ENCODE results near the gene SNTG2.

DNA sequence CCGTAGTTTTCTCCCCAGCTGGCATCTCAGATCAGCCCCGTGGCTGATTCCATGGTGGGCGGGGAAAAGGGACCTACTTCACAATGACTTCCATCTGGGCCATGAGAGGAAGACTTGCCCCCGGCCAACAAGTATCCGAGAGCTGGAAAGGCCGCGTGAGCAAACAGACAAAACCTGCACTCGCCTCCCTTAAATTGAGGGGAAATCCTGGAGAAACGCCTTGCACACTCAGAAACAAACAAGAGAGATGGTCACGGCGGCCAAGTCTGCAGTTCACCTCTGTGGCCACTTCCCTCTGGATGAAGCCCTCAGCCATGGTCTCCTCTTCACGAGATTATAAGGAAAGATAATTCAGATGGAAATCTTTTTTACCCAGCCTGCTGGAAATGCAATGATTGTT lies 423.2 kb downstream of the SNTG2 start:
- TF ChIP-seq SNAI2 (CRISPR knock-in tag; IDR thresholded peaks at IDR 0.05) (no peak), ZNF70 (CRISPR knock-in tag; IDR thresholded peaks at IDR 0.05) (no peak)
